Measurements from ENCODE around the gene RCAN1.

Gene RCAN1

DNA sequence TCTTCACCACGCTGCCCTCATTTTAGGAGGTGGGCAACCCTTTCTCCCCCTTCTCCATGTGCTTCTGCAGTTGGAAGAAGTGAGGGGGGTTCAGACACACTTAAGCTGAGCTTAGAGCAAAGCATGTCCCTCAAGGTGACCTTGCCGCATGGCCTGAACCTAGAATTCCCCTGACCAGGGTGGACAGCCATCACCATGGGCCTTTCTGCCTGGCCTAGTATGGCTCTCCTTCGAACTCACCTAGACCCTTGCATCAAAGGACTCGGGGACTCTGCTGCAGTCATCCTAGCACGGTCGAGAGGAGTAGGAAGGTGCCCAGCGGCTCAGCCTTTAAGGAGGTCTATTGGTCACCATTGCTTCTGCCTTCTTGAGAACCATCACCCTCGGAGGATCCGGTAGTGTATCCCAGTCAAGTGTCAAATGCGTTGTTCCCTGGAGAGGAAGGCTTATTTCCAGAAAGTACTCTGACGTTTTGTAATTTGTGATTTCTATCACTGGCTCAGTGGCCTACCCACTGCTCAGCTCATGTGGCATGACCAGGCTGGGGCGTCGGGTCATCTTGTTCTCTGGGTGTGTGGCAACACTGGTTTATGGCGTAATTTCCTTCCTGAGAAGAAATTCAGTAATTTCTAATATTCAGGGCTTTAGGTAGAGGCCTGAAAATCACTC is 103.0 kb downstream of the RCAN1 start, which contains the start of gene KCNE1:
KCNE1 (minus strand) TSS at position 424 of the 669 bp plus-strand sequence. CDS start 62,576 bp downstream, outside the sequence.
- no peak within 1 kb of the TSS for H3K4me3 ChIP-seq (ENCODE audit: low read length)
- no peak for TF ChIP-seq CTCF (conservative IDR thresholded peaks at IDR 0.05; ENCODE audit: low read depth, low read length)
- DNase-seq (ENCODE audit: low read depth), result no peak

DNA sequence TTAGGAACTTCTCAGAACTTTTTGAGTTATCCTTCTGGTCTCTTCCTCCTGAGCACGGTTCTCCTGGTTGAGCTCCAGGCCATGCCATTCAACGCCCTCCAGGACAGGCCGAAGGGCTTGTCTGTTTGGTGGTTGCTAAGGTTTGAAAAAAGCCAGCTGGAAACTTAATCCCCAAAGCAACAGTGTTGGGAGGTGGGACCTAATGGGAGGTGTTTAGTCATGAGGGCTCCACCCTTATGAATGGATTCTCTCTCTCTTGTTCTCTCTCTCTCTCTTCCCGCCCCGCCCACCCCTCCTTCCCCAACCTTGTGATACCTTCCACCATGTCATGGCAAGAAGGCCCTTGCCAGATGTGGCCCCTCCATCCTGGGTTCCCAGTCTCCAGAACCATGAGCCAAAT is 103.7 kb downstream of the RCAN1 start:
- peak; percentile 46 for DNase-seq (ENCODE audit: low read depth)
- TF ChIP-seq CTCF (conservative IDR thresholded peaks at IDR 0.05; ENCODE audit: low read depth, low read length), result no peak
- H3K4me3 ChIP-seq (ENCODE audit: low read length), result no peak overlapping the region

- DNase-seq (ENCODE audit: low read depth), result peak; percentile 50
- no peak overlapping the region for H3K4me3 ChIP-seq (ENCODE audit: low read length)
- TF ChIP-seq CTCF (conservative IDR thresholded peaks at IDR 0.05; ENCODE audit: low read depth, low read length), result peak; percentile 79
These were observed 104.5 kb downstream of the RCAN1 start for GRCh38 chr21:34510148-34511142.

- TF ChIP-seq CTCF (conservative IDR thresholded peaks at IDR 0.05; ENCODE audit: low read depth, low read length), result peak; percentile 25
- no peak for DNase-seq (ENCODE audit: low read depth)
- no peak overlapping the region for H3K4me3 ChIP-seq (ENCODE audit: low read length)
These were observed 105.8 kb downstream of the RCAN1 start for GRCh38 chr21:34509151-34509550.

DNA sequence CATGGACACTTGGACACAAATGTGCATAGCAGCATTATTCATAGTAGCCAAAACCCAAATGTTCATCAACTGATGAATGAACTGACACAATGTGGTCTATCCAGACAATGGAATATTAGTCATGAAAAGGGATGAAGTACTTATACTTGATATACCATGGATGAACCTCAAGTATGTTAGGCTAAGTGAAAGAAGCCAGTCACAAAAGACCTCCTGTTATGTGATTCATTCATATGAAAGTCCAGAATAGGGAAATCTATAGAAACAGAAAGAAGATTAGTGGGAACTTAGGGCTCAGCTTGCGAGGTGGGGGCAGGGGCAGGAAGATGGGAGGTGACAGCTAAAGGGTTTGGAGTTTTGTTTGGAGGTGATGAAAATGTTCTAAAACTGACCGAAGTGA is 110.3 kb downstream of the RCAN1 start:
- no peak for TF ChIP-seq CTCF (conservative IDR thresholded peaks at IDR 0.05; ENCODE audit: low read depth, low read length)
- DNase-seq (ENCODE audit: low read depth), result no peak

DNA sequence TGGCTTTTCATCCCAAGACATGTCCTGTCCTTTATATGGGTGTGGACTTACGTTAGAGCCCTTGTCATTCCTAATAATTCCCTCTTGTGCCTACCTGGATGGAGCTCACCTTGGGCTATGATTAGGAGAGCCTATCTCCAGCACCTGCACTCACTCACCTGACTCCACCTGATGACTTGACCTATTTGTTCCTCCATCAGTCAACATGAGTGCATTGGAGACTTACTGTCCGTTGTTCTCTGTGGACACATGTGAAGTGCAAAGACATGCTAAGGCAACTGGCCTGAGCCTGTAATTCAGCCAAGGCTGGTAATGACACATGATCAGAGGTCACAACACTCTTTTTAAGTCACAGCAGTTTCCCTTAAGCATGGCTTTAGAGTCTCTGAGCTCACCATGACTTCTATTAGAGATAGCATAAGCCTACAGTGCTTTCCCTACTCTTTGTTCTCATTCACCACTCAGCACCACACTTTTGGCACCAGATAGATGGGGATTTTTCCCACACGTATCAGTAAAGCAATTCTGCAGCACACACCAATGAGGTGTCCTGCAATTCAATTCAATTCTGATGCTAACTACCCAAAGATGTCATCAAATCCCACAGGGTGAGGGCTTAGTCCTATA is 112.3 kb downstream of the RCAN1 start:
- DNase-seq (ENCODE audit: low read depth), result no peak
- no peak for TF ChIP-seq CTCF (conservative IDR thresholded peaks at IDR 0.05; ENCODE audit: low read depth, low read length)
- no peak overlapping the region for H3K4me3 ChIP-seq (ENCODE audit: low read length)

More for the DNA sequence above, 110.3 kb downstream of the RCAN1 start:
- H3K4me3 ChIP-seq (ENCODE audit: low read length), result no peak overlapping the region
